NCI-H82 treated with DMSO at 0.1 percent for 48 hours (cell line): Measurements from ENCODE around the gene IGFBPL1.
A peak's percentile ranks its signal among the peaks of the same experiment; 100 is the strongest.
"Not testable (repeated sequence)": the region's sequence is repeated elsewhere in the genome, so short reads cannot be mapped to it uniquely, and the experiment has no call there.

Experiments used
- DNase-seq: peaks from one replicate; lab custom pipeline; 2025; ENCODE audit not compliant: unreplicated experiment; lab: John Stamatoyannopoulos, UW

Gene IGFBPL1

GRCh38 chr9:38401994-38402393, 22.3 kb downstream of the IGFBPL1 start:
- DNase-seq: no peak

DNA sequence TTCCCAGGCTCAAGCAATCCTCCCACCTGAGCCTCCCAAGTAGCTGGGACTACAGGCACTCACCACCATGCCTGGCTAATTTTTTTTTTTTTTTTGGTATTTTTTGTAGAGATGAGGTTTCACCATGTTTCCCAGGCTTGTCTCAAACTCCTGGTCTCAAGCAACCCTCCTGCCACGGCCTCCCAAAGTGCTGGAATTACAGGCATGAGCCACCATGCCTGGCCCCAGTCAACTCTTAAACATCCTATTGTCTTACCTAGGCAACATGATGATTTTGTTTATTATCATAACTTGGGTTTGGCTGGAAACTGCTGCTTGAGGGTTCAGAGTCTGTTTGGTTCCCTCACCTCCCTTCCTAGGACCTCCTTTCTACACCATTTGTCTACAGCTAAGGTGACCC, 25.1 kb downstream of the IGFBPL1 start:
- not testable (repeated sequence) for DNase-seq

DNA sequence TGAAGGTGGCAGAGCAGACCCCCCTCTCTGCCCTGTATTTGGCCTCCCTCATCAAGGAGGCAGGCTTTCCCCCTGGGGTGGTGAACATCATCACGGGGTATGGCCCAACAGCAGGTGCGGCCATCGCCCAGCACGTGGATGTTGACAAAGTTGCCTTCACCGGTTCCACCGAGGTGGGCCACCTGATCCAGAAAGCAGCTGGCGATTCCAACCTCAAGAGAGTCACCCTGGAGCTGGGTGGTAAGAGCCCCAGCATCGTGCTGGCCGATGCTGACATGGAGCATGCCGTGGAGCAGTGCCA, 27.9 kb downstream of the IGFBPL1 start:
- no peak for DNase-seq

DNA sequence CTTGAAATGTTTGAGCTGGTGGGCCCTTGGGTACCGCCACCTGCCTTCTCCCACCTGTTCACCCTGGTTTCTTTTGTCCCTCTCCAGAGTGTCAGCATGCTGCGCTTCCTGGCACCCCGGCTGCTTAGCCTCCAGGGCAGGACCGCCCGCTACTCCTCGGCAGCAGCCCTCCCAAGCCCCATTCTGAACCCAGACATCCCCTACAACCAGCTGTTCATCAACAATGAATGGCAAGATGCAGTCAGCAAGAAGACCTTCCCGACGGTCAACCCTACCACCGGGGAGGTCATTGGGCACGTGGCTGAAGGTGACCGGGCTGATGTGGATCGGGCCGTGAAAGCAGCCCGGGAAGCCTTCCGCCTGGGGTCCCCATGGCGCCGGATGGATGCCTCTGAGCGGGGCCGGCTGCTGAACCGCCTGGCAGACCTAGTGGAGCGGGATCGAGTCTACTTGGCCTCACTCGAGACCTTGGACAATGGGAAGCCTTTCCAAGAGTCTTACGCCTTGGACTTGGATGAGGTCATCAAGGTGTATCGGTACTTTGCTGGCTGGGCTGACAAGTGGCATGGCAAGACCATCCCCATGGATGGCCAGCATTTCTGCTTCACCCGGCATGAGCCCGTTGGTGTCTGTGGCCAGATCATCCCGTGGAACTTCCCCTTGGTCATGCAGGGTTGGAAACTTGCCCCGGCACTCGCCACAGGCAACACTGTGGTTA, 28.4 kb downstream of the IGFBPL1 start:
- no peak for DNase-seq

- DNase-seq: no peak
Observed at GRCh38 chr9:38394416-38394815, 29.8 kb downstream of the IGFBPL1 start.

DNA sequence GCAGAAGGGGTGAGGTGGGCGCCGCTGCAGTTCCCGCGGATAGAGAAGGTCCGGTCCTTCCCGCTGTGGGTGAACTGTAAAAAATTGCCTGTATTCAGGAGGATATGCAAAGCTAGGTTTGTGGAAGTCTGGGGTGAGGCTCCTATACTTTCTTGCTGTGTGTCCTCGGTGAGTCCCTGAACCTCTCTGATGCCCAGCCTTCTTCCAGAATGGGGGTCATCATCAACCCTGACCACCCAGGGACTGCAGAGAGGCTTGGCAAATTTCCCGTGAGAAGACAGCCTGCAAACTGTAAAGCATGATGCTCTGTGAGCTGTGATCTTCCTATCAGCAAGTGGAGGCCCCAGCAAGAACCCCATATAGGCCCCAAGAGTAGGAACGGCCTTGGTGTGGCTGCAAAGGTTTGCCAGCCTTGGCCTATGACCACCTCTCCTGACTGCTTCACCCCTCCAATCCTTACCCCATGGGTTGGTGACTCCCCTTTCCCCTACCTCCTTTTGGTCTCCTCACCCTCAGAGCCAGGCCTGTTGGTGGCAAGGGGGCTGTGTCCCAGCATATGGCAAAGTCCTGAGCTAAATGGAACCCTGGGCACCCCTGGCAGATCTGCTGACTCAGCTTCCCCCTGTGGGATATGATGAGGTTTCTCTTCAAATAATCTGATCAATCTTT, 31.0 kb downstream of the IGFBPL1 start:
- no peak for DNase-seq

- DNase-seq: peak; percentile 33
Observed at GRCh38 chr9:38392235-38393127, 31.8 kb downstream of the IGFBPL1 start, which contains the start of gene ALDH1B1. ALDH1B1 (plus strand) TSS chr9:38392702; CDS start chr9:38395749, 3,047 bp downstream.

- DNase-seq: no peak
Observed at GRCh38 chr9:38391278-38392118, 32.8 kb downstream of the IGFBPL1 start.

GRCh38 chr9:38390851-38391250, 33.4 kb downstream of the IGFBPL1 start:
- no peak for DNase-seq

- DNase-seq: no peak
Observed at GRCh38 chr9:38390442-38390841, 33.8 kb downstream of the IGFBPL1 start.

GRCh38 chr9:38389313-38389712, 34.9 kb downstream of the IGFBPL1 start:
- DNase-seq: no peak

GRCh38 chr9:38388283-38389223, 35.7 kb downstream of the IGFBPL1 start:
- DNase-seq: no peak

GRCh38 chr9:38387751-38388150, 36.5 kb downstream of the IGFBPL1 start:
- DNase-seq: no peak

- no peak for DNase-seq
Observed at GRCh38 chr9:38387066-38387465, 37.2 kb downstream of the IGFBPL1 start.

DNA sequence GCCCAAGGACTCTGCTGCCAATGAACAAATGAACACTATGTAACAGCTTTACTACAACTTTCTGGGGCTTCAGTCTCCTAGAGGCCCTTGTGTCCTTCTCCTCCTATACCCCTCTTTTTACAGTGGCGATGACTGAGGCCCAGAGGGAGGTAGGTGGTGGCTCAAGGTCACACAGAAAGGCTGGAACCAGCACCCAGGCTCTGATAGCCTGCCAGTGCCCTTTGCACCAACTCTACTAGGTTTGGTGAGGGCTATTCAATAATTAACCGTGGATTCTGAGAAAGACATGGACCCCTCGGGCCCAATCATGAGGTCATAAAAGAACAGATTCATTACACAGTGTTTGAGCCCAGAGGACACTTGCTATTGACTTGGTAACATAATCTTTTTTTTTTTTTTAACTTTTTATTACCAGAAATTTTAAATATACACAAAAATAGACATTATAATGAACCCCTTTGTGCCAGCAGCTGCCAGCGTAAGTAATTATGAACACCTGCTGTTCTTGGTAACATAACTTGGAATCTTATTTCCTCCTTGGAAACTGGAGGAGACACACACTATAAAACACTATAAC, 37.8 kb downstream of the IGFBPL1 start:
- DNase-seq: no peak

GRCh38 chr9:38385896-38386295, 38.4 kb downstream of the IGFBPL1 start:
- no peak for DNase-seq

GRCh38 chr9:38384990-38385848, 39.0 kb downstream of the IGFBPL1 start:
- no peak for DNase-seq

- no peak for DNase-seq
Observed at GRCh38 chr9:38382141-38382540, 42.1 kb downstream of the IGFBPL1 start.
